Memory B cell (primary cell): Measurements from ENCODE around the gene FAM107B.
"Not testable (repeated sequence)": the region's sequence is repeated elsewhere in the genome, so short reads cannot be mapped to it uniquely, and the experiment has no call there.

Source experiments
- ATAC-seq: fragments of 150-1000 bp; cut with Tn5 transposase; 2 replicates; pipeline ENCODE4 v1.10.0; 2021; ENCODE audit warnings: low read depth, mild to moderate bottlenecking, moderate library complexity
- DNase-seq, 2 donors: peaks; one replicate each; pipeline ENCODE4 v3.0.0; 2022; ENCODE audit warnings: low spot score in 2 of 2
- H3K27ac Mint-ChIP-seq: one replicate; pipeline ENCODE4 v1.8.0; 2022; ENCODE audit warnings: mild to moderate bottlenecking, moderate library complexity, mixed read lengths
- H3K27me3 Mint-ChIP-seq: one replicate; pipeline ENCODE4 v1.8.0; 2022; ENCODE audit warnings: mixed read lengths
- H3K36me3 Mint-ChIP-seq: one replicate; pipeline ENCODE4 v1.8.0; 2022; ENCODE audit warnings: mild to moderate bottlenecking, mixed read lengths
- H3K4me1 Mint-ChIP-seq: one replicate; pipeline ENCODE4 v1.8.0; 2022; ENCODE audit warnings: mixed read lengths
- H3K4me3 Mint-ChIP-seq: one replicate; pipeline ENCODE4 v1.8.0; 2022; ENCODE audit warnings: mild to moderate bottlenecking, moderate library complexity, mixed read lengths
- H3K9me3 Mint-ChIP-seq: one replicate; pipeline ENCODE4 v1.8.0; 2022; ENCODE audit warnings: mixed read lengths

The FAM107B gene

DNA sequence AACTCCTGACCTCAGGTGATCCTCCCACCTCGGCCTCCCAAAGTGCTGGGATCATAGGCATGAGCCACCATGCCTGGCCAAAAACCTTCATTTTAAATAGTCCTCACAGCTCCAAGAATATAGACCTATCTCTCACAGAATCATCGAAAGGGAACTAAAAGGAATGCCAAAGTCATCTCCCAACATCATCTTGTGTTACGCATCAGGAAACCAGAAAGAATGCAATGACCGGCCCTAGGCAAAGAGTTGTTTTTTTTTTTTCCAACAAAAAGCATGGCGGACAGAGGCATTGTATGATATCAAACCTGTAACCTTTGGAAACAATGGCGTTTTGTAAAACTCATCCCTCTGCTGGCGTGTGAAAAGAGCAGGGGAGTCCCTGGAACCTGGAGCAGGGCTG lies 73.2 kb downstream of the FAM107B start:
- H3K4me1 Mint-ChIP-seq, result peaks cover 8% of the 10 kb centered on the region
- peaks cover 1% of the 10 kb centered on the region for H3K27me3 Mint-ChIP-seq

GRCh38 chr10:14700546-14700945 lies 74.2 kb downstream of the FAM107B start:
- Mint-ChIP-seq H3K4me1 (peaks cover 8% of the 10 kb centered on the region), H3K36me3 (no peaks in the 10 kb centered on the region), H3K9me3 (peaks cover 5% of the 10 kb centered on the region), H3K4me3 (no peak overlapping the region), H3K27me3 (peaks cover 1% of the 10 kb centered on the region), H3K27ac (no peak overlapping the region)
- no peak for DNase-seq
- no peak for ATAC-seq

More for the DNA sequence above, 73.2 kb downstream of the FAM107B start:
- no peak overlapping the region for H3K4me3 Mint-ChIP-seq
- no peak for DNase-seq
- ATAC-seq, result no peak
- no peaks in the 10 kb centered on the region for H3K36me3 Mint-ChIP-seq
- no peak overlapping the region for H3K27ac Mint-ChIP-seq
- peaks cover 5% of the 10 kb centered on the region for H3K9me3 Mint-ChIP-seq

- H3K27me3 Mint-ChIP-seq, result peaks cover 1% of the 10 kb centered on the region
- DNase-seq (no peak), ATAC-seq (no peak)
- no peak overlapping the region for H3K27ac Mint-ChIP-seq
- no peak overlapping the region for H3K4me3 Mint-ChIP-seq
- no peaks in the 10 kb centered on the region for H3K36me3 Mint-ChIP-seq
- peaks cover 4% of the 10 kb centered on the region for H3K4me1 Mint-ChIP-seq
- H3K9me3 Mint-ChIP-seq, result peaks cover 5% of the 10 kb centered on the region
Measured at GRCh38 chr10:14699482-14699881, 75.2 kb downstream of the FAM107B start.

DNA sequence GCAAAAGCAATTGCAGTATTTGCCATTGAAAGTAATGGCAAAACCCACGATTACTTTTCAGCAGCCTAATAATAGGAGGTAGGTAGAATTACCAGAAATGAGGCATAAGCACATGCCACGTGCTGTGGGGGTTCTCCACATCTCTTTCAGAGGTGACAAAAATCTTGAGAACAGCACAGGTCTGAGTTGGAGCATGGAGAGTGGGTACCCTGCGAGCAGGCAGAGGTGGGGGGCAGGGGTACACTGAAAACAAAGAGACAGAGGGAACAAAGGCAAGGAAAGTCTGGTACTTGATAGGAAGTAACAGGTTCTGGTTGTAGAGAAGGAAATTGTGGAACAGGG lies 75.9 kb downstream of the FAM107B start:
- Mint-ChIP-seq H3K9me3 (peaks cover 5% of the 10 kb centered on the region), H3K36me3 (no peaks in the 10 kb centered on the region), H3K4me3 (no peak overlapping the region), H3K4me1 (peaks cover 4% of the 10 kb centered on the region), H3K27me3 (peaks cover 1% of the 10 kb centered on the region), H3K27ac (no peak overlapping the region)
- DNase-seq (no peak), ATAC-seq (no peak)

GRCh38 chr10:14698111-14698828 lies 76.4 kb downstream of the FAM107B start:
- peaks cover 4% of the 10 kb centered on the region for H3K4me1 Mint-ChIP-seq

GRCh38 chr10:14697281-14697680 lies 77.4 kb downstream of the FAM107B start:
- Mint-ChIP-seq H3K4me1 (peaks cover 4% of the 10 kb centered on the region), H3K9me3 (peaks cover 5% of the 10 kb centered on the region), H3K4me3 (no peak overlapping the region), H3K27ac (no peak overlapping the region), H3K36me3 (no peaks in the 10 kb centered on the region), H3K27me3 (peaks cover 1% of the 10 kb centered on the region)
- ATAC-seq, result no peak
- no peak for DNase-seq

More at GRCh38 chr10:14698111-14698828, 76.4 kb downstream of the FAM107B start:
- no peaks in the 10 kb centered on the region for H3K36me3 Mint-ChIP-seq
- no peak for ATAC-seq
- H3K27me3 Mint-ChIP-seq, result peaks cover 1% of the 10 kb centered on the region
- DNase-seq, result no peak
- H3K27ac Mint-ChIP-seq, result no peak overlapping the region
- no peak overlapping the region for H3K4me3 Mint-ChIP-seq
- H3K9me3 Mint-ChIP-seq, result peaks cover 5% of the 10 kb centered on the region

DNA sequence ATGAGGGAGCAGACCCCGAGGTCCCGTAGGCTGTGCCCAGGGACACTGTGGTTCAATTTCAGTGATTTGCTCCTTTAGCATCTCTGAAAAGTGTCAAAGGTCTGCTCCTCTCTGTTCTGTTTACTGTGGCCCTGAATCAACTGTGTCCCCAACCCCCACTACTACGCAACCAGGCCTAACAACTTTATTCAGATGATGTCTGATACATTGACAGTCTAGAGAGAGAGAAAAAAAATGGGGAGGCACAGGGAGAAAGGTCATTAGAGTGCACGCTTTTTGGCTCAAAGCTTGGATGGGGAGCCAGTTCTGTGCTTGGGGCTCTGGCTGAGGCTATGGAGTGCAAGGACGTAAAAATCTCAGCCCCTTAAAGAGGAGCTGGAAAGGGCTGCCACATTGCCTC lies 77.9 kb downstream of the FAM107B start:
- Mint-ChIP-seq H3K9me3 (peaks cover 5% of the 10 kb centered on the region), H3K27ac (no peak overlapping the region), H3K36me3 (no peaks in the 10 kb centered on the region), H3K4me1 (peaks cover 4% of the 10 kb centered on the region), H3K27me3 (peaks cover 1% of the 10 kb centered on the region), H3K4me3 (no peak overlapping the region)
- ATAC-seq (no peak), DNase-seq (no peak)

DNA sequence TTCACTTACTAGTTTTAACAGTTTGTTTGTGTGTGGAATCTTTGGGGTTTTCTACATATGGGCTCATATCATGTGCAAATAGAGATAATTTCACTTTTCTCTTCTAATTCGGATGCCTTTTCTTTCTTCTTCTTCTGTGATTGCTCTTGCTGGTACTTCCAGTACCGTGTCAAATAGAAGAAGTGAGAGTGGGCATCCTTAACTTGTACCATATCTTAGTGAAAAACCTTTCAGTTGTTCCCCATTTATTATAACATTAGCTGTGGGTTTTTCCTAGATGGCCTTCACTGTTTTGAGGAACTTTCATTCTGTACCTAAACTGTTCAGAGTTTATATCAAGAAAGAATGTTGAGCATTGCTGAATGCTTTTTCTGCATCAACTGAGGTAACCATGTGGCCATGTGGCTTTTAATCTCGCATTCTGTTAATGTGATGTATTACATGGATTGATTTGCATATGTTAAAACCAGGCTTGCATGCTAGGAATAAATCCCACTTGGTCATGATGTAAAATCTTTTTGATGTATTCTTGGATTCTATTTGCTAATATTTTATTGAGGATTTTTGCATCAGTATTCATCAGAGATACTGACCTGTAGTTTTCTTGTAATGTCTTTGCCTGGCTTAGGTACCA lies 78.7 kb downstream of the FAM107B start:
- Mint-ChIP-seq H3K4me3 (no peak overlapping the region), H3K27ac (no peak overlapping the region), H3K4me1 (peaks cover 4% of the 10 kb centered on the region), H3K36me3 (no peaks in the 10 kb centered on the region), H3K9me3 (peaks cover 5% of the 10 kb centered on the region), H3K27me3 (peaks cover 1% of the 10 kb centered on the region)
- peak in 1 of 2 donors; percentile 3 for DNase-seq
- peak; percentile 67 for ATAC-seq

DNA sequence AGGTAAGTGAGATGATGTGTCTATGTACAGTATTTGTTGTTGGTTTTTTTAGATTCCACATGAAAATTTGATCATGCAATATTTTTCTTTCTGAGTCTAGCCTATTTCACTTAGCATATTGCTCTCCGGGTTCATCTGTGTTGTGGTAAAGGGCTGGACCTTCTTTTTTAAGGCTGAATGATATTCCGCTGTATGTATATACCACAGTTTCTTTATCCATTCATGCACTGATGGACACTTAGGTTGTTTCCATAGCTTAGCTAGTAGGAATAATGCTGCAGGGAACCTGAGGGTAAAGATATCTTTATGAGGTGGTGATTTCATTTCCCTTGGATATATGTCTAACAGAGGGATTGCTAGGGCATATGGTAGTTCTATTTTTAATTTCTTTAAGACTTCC lies 80.8 kb downstream of the FAM107B start:
- ATAC-seq (no peak), DNase-seq (no peak)
- Mint-ChIP-seq H3K4me1 (peaks cover 6% of the 10 kb centered on the region), H3K4me3 (no peak overlapping the region), H3K9me3 (no peaks in the 10 kb centered on the region), H3K27ac (no peak overlapping the region), H3K36me3 (no peaks in the 10 kb centered on the region), H3K27me3 (no peaks in the 10 kb centered on the region)

GRCh38 chr10:14692344-14693076 lies 82.2 kb downstream of the FAM107B start:
- Mint-ChIP-seq H3K27ac (no peak overlapping the region), H3K4me3 (no peak overlapping the region), H3K36me3 (no peaks in the 10 kb centered on the region), H3K4me1 (peaks cover 9% of the 10 kb centered on the region), H3K27me3 (no peaks in the 10 kb centered on the region), H3K9me3 (no peaks in the 10 kb centered on the region)
- DNase-seq (no peak), ATAC-seq (no peak)

DNA sequence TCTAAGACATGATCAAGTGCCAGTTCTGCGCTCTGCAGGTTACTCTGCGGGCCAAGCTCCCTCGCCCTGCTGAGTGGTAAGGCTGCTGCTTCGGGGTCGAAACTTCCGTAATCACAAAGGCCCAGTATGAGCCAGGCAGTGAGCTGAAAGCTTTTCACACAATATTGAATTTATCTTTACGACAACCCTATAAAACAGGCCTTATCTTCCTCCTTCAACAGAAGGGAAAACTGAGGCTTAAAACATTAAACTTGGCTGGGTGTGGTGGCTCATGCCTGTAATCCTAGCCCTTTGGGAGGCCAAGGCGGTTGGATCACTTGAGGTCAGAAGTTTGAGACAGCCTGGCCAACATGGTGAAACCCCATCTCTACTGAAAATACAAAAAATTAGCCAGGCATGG lies 83.3 kb downstream of the FAM107B start:
- Mint-ChIP-seq H3K9me3 (no peaks in the 10 kb centered on the region), H3K4me3 (no peak overlapping the region), H3K4me1 (peaks cover 9% of the 10 kb centered on the region), H3K27me3 (no peaks in the 10 kb centered on the region), H3K27ac (no peak overlapping the region), H3K36me3 (no peaks in the 10 kb centered on the region)
- DNase-seq (no peak), ATAC-seq (no peak)

- H3K27me3 Mint-ChIP-seq, result no peaks in the 10 kb centered on the region
- H3K27ac Mint-ChIP-seq, result no peak overlapping the region
- ATAC-seq, result no peak
- H3K4me1 Mint-ChIP-seq, result peaks cover 5% of the 10 kb centered on the region
- no peaks in the 10 kb centered on the region for H3K9me3 Mint-ChIP-seq
- no peak for DNase-seq
- no peaks in the 10 kb centered on the region for H3K36me3 Mint-ChIP-seq
- no peak overlapping the region for H3K4me3 Mint-ChIP-seq
Measured at GRCh38 chr10:14688606-14689005, 86.1 kb downstream of the FAM107B start.

DNA sequence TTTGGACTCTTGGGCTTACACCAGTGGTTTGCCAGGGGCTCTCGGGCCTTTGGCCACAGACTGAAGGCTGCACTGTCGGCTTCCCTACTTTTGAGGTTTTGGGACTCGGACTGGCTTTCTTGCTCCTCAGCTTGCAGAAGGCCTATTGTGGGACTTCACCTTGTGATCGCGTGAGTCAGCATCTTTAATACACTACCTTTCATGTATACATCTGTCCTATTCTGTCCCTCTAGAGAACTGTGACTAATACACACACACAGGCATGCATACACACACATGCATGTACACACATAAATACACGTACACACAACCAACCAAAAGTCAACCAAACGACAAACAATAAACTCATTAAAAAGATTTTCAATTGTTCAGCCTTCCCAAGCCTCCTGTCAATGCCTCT lies 86.5 kb downstream of the FAM107B start:
- H3K4me3 Mint-ChIP-seq, H3K36me3 Mint-ChIP-seq, H3K9me3 Mint-ChIP-seq, ATAC-seq, DNase-seq, H3K27ac Mint-ChIP-seq, H3K4me1 Mint-ChIP-seq, H3K27me3 Mint-ChIP-seq: not testable (repeated sequence)

- DNase-seq, result no peak
- ATAC-seq, result no peak
- H3K36me3 Mint-ChIP-seq, result no peaks in the 10 kb centered on the region
- no peaks in the 10 kb centered on the region for H3K9me3 Mint-ChIP-seq
- no peak overlapping the region for H3K27ac Mint-ChIP-seq
- H3K4me3 Mint-ChIP-seq, result no peak overlapping the region
- H3K4me1 Mint-ChIP-seq, result peaks cover 5% of the 10 kb centered on the region
- H3K27me3 Mint-ChIP-seq, result no peaks in the 10 kb centered on the region
Measured at GRCh38 chr10:14687340-14687739, 87.4 kb downstream of the FAM107B start.
